Stimulated activated CD4-positive, alpha-beta T cell treated with anti-CD3 and anti-CD28 coated beads, Interleukin-1b, Interleukin-23, amount 100 ng/mL, for 4 hours (primary cell): Measurements from ENCODE around the gene KDM2B.
"Not testable (repeated sequence)": the region's sequence is repeated elsewhere in the genome, so short reads cannot be mapped to it uniquely, and the experiment has no call there.

Source experiments
- DNase-seq, 2 donors: peaks; one replicate each; pipeline ENCODE4 v3.0.0-alpha.2; 2020; ENCODE audit warnings: low read depth in 2 of 2

The KDM2B gene

GRCh38 chr12:121503395-121503794 lies 77.4 kb downstream of the KDM2B start:
- DNase-seq = no peak

GRCh38 chr12:121501946-121502345 lies 78.9 kb downstream of the KDM2B start:
- DNase-seq = no peak

GRCh38 chr12:121499929-121500793 lies 80.7 kb downstream of the KDM2B start:
- DNase-seq = peak; percentile 75 to 77

GRCh38 chr12:121495746-121496145 lies 85.1 kb downstream of the KDM2B start:
- DNase-seq = no peak

GRCh38 chr12:121494093-121494787 lies 86.6 kb downstream of the KDM2B start:
- DNase-seq = peak; percentile 54 to 55

GRCh38 chr12:121490401-121491281 lies 90.2 kb downstream of the KDM2B start:
- no peak for DNase-seq

- no peak for DNase-seq
Observed at GRCh38 chr12:121489874-121490273, 90.9 kb downstream of the KDM2B start.

GRCh38 chr12:121484967-121485366 lies 95.9 kb downstream of the KDM2B start:
- no peak for DNase-seq

GRCh38 chr12:121484564-121484963 lies 96.3 kb downstream of the KDM2B start:
- not testable (repeated sequence) for DNase-seq

GRCh38 chr12:121483949-121484348 lies 96.9 kb downstream of the KDM2B start:
- DNase-seq = no peak

GRCh38 chr12:121476477-121476876 lies 104.3 kb downstream of the KDM2B start:
- DNase-seq = no peak

- no peak for DNase-seq
Observed at GRCh38 chr12:121475279-121475678, 105.5 kb downstream of the KDM2B start.

GRCh38 chr12:121472150-121472905 lies 108.5 kb downstream of the KDM2B start:
- DNase-seq = no peak

- DNase-seq = no peak
Observed at GRCh38 chr12:121470751-121471150, 110.1 kb downstream of the KDM2B start.

- DNase-seq = no peak
Observed at GRCh38 chr12:121468499-121468801, 112.4 kb downstream of the KDM2B start.

GRCh38 chr12:121467638-121468498 lies 113.0 kb downstream of the KDM2B start:
- DNase-seq = no peak

- peak; percentile 80 to 89 for DNase-seq
Observed at GRCh38 chr12:121466794-121467637, 113.8 kb downstream of the KDM2B start.

GRCh38 chr12:121465921-121466793 lies 114.7 kb downstream of the KDM2B start:
- DNase-seq = peak; percentile 20 to 41

GRCh38 chr12:121464331-121464730 lies 116.5 kb downstream of the KDM2B start:
- no peak for DNase-seq
